Measurements from ENCODE around the gene APOBEC4.

Gene APOBEC4

DNA sequence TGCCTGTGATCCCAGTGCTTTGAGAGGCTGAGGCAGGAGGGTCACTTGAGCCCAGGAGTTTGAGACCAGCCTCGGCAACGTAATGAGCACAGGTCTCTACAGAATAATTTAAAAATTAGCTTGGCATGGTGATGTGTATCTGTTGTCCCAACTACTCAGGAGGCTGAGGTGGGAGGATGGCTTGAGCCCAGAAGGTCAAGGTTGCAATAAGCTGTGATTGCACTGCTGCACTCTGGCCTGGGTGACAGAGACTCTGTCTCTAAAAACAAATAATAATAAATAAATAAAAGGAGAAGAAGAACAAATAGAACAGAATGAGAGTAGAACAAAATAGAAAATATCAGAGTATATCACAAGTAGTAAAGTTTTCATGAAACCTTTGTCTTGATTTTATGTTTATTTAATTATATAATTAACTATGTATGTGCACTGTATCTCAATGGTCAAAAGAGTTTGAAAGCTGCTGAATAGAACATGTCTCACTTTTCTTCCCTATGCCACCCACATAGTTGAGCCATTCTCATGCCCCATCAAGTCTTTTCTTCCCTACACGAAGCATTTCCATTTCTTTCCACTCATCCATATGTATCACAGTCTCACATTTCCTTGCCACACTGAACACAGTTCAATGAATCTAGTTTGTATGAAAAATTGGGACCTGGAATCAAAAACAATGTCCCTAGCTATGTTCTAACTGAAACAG, 22.9 kb upstream of the APOBEC4 start:
- TF ChIP-seq, protein P1, sequence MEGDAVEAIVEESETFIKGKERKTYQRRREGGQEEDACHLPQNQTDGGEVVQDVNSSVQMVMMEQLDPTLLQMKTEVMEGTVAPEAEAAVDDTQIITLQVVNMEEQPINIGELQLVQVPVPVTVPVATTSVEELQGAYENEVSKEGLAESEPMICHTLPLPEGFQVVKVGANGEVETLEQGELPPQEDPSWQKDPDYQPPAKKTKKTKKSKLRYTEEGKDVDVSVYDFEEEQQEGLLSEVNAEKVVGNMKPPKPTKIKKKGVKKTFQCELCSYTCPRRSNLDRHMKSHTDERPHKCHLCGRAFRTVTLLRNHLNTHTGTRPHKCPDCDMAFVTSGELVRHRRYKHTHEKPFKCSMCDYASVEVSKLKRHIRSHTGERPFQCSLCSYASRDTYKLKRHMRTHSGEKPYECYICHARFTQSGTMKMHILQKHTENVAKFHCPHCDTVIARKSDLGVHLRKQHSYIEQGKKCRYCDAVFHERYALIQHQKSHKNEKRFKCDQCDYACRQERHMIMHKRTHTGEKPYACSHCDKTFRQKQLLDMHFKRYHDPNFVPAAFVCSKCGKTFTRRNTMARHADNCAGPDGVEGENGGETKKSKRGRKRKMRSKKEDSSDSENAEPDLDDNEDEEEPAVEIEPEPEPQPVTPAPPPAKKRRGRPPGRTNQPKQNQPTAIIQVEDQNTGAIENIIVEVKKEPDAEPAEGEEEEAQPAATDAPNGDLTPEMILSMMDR (IDR thresholded peaks at IDR 0.05; ENCODE audit: insufficient read depth, low read length, missing control alignments), result no peak
- H3K4me3 ChIP-seq (ENCODE audit: low read depth, low read length), result no peak overlapping the region
- no peak for DNase-seq (ENCODE audit: low read depth, low spot score)
- ChIA-PET CTCF (interaction anchor here (1.0 to 7.0 kb wide), 4 partner anchors 9 to 173 kb away, joined by 3 to 49 read pairs (median 25); no protein-coding TSS in a partner anchor), POLR2A (no interaction called here)

DNA sequence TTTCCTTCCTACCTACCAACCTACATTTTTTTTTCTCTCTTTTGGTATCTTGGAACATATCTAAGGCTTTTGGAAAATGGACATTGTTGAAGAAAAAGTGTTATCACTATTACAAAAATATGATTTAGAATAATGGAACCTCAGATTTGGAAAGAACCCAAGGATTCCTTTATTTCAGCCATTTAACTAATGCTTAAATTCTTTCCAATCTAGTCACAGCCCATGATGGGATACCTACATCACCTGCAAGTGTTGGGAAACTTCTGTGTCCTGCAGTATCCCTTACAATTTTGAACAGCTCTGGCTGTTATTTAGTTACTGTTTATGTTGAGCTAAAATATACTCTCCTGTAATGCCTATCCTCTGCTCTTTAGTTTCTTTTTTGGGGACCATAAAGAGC, 22.3 kb upstream of the APOBEC4 start:
- H3K4me3 ChIP-seq (ENCODE audit: low read depth, low read length), result no peak overlapping the region
- POLR2A ChIA-PET, result no interaction called here
- CTCF ChIA-PET, result interaction anchor here (1.8 to 7.0 kb wide), 4 partner anchors 10 to 240 kb away, joined by 8 to 49 read pairs (median 27); no protein-coding TSS in a partner anchor
- no peak for DNase-seq (ENCODE audit: low read depth, low spot score)
- TF ChIP-seq, protein P1 (IDR thresholded peaks at IDR 0.05; ENCODE audit: insufficient read depth, low read length, missing control alignments), result no peak

DNA sequence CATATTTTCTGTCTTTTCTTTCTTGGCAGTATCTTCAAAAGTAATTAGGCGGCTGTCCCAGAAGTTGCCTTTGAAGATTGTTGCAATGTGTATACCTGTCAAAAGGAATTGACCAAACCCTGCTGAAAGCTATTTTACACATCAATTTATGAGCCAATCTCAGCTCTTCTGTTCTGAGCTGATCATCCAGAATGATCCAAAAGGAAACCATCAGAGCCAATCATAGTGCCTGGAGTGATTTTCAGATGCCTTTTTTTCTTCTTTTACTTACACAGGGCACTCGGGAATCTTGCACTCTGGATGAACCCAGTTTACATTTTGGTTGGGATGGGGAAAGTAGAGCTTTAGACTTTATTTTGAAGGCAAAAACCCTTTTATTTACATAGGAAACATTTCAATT, 21.8 kb upstream of the APOBEC4 start:
- H3K4me3 ChIP-seq (ENCODE audit: low read depth, low read length), result no peak overlapping the region
- ChIA-PET CTCF (interaction anchor here (1.8 to 7.0 kb wide), 4 partner anchors 10 to 241 kb away, joined by 8 to 49 read pairs (median 27); no protein-coding TSS in a partner anchor), POLR2A (interaction anchor here (0.6 kb wide), 1 partner anchor 201 kb away, joined by 3 read pairs; no protein-coding TSS in a partner anchor)
- no peak for DNase-seq (ENCODE audit: low read depth, low spot score)
- TF ChIP-seq, protein P1 (IDR thresholded peaks at IDR 0.05; ENCODE audit: insufficient read depth, low read length, missing control alignments), result no peak

DNA sequence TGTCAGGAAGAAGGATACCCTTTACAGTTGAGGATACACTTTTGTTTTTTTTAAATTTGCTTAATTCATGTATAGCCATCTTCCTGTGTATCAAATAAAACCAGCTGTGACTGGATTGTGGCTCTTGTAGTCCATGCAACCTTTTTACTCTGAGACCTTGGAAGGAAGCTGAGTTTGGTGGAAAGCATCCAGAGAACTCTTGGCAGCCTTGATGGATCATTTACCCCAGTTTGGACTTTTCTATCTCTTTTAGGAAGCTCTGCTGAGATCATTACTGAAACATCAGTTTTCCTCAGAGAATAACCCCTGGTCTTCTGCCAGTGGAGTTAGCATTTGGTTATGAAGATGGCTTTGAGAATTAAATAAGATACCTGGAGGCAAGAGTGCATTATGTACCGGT, 21.2 kb upstream of the APOBEC4 start:
- DNase-seq (ENCODE audit: low read depth, low spot score), result no peak
- no peak overlapping the region for H3K4me3 ChIP-seq (ENCODE audit: low read depth, low read length)
- CTCF ChIA-PET, result interaction anchor here (1.8 to 7.0 kb wide), 4 partner anchors 9 to 241 kb away, joined by 8 to 49 read pairs (median 27); no protein-coding TSS in a partner anchor
- POLR2A ChIA-PET, result interaction anchor here (0.6 kb wide), 1 partner anchor 202 kb away, joined by 3 read pairs; no protein-coding TSS in a partner anchor
- TF ChIP-seq, protein P1 (IDR thresholded peaks at IDR 0.05; ENCODE audit: insufficient read depth, low read length, missing control alignments), result no peak

DNA sequence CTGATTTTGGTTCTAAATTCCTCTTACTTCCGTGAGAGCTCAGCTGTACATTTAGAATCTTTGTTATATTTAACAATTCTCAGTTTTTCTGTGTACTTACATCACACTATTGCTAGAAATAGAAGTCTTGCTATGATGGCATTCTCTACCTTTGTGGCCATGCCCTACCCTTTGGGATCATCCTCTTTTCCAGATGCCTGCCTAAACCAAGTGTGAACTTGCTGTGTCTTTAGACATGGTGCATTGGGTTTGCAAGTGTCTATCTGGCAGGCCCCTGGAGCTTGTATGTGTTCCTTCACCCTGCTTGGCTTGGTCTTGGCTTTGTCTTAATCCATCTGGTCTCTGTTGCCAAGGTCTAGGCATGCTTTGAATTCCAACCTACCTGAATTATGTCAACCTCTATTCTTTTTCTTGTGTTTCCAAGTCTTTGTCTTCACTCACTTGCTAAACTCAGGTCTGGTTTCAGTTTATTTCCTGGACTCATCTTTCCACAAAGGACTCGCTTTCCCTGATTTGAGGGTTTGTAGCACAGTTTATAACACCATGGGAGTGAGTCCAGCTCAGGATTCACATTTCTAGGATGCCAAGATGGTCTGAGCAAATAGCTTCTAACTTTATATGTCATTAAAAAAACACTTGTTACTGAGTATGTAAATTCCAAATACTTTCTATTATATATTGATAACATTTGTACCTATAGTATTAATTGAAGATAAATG, 20.6 kb upstream of the APOBEC4 start:
- POLR2A ChIA-PET, result no interaction called here
- TF ChIP-seq, protein P1 (IDR thresholded peaks at IDR 0.05; ENCODE audit: insufficient read depth, low read length, missing control alignments), result no peak
- no peak overlapping the region for H3K4me3 ChIP-seq (ENCODE audit: low read depth, low read length)
- DNase-seq (ENCODE audit: low read depth, low spot score), result no peak
- CTCF ChIA-PET, result interaction anchor here (1.8 to 7.0 kb wide), 4 partner anchors 9 to 242 kb away, joined by 8 to 49 read pairs (median 27); no protein-coding TSS in a partner anchor

DNA sequence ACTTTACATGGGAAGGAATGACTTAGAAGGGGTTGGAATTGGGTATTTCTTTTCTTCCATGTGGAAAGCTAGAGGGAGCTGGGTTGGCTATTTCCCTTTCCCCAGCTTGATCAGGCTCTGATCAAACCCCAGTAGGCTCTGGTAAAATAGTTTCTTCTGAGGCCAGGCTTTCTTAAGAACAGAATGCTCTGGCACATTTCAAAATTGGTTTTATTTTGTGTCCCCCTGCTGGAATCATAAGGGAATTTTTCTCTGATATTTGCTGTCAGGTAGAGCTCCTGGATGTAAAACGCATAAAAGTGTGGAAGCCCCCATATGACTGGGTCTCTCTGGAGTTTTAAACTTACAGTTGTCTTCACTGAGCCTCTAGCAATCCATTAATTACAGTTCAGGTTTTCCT, 17.1 kb upstream of the APOBEC4 start:
- ChIA-PET CTCF (interaction anchor here (0.9 to 7.4 kb wide), 5 partner anchors 15 to 246 kb away, joined by 3 to 58 read pairs (median 5); no protein-coding TSS in a partner anchor), POLR2A (no interaction called here)
- DNase-seq (ENCODE audit: low read depth, low spot score), result no peak
- H3K4me3 ChIP-seq (ENCODE audit: low read depth, low read length), result no peak overlapping the region
- TF ChIP-seq, protein P1 (IDR thresholded peaks at IDR 0.05; ENCODE audit: insufficient read depth, low read length, missing control alignments), result no peak

Data from AG04449 (cell line).